Measurements from ENCODE around the gene PHF12.

Gene PHF12

DNA sequence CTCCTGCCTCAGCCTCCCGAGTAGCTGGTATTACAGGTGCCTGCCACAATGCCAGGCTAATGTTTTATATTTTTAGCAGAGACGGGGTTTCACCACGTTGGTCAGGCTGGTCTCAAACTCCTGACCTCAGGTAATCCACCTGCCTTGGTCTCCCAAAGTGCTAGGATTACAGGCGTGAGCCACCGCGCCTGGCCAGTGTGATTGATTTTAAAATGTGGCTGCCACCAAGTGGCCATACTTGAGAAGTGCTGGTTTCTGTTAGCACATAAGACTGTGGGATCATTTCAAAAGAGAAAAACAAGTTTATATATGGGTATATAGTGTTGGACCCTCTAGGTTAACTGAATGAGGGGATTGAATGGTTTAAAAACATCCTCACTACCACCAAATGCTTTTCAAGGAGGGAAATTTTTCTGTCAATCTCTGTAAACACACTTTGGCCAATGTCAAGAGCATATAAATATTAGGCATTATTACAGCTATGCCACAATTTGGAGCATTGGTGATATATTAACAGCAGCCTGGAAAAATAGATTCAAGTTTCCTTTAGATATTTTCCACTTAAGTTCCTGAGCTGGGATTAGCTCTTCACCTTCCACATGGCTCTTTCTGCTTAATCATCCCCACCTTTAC, 34.9 kb downstream of the PHF12 start:
- Histone ChIP-seq H3K9ac (ENCODE audit: low read depth, low read length) (no peak overlapping the region), H3K36me3 (ENCODE audit: insufficient read depth, low read length) (peaks cover 95% of the 10 kb centered on the region), H4K20me1 (ENCODE audit: insufficient read depth, low read length) (peaks cover 7% of the 10 kb centered on the region; the same call in 1 of the 2 replicates), H3K4me2 (ENCODE audit: insufficient read depth, low read length) (no peak overlapping the region), H3K79me2 (ENCODE audit: insufficient read depth, low read length) (no peaks in the 10 kb centered on the region), H3K9me3 (ENCODE audit: insufficient read depth, low read length, severe bottlenecking) (no peaks in the 10 kb centered on the region), H3K27me3 (ENCODE audit: insufficient read depth, low read length, poor library complexity) (no peaks in the 10 kb centered on the region), H3K4me1 (ENCODE audit: insufficient read depth, low read length) (no peaks in the 10 kb centered on the region), H3K4me3 (ENCODE audit: low read depth in 1 of 2, low read length in 2 of 2) (no peak overlapping the region), H2AFZ (ENCODE audit: low read depth, low read length) (no peak overlapping the region), H3K27ac (ENCODE audit: low read length) (no peak overlapping the region)
- peak; percentile 73 for TF ChIP-seq CTCF (IDR thresholded peaks at IDR 0.05; ENCODE audit: borderline replicate concordance, extremely low read depth, low read length, poor library complexity, severe bottlenecking)
- no peak for TF ChIP-seq EZH2 (IDR thresholded peaks at IDR 0.05; ENCODE audit: borderline replicate concordance, low read depth, low read length, severe bottlenecking)
- DNase-seq = peak; percentile 50
- ATAC-seq (ENCODE audit: insufficient read depth, low read depth) = peak; percentile 87

DNA sequence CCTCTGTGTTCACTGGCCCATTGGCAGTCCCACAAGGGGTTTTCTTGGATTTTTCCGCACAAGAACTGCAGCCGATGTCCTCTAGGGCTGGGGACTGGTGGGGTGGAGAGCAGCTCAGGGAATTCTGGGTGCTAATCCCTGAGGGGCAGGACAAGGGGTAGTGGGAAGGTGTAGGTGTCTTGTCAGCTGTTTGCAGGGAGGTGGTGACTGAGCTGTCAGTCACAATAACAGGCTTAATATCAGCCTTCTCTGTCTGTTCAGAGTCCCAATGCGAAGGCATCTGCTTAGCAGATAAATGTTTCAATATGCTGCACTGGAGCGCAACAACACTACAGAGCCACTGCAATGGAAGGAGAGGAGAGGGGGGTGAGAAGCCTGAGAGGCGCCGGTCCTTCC, 38.4 kb downstream of the PHF12 start:
- ATAC-seq (ENCODE audit: insufficient read depth, low read depth) (no peak), DNase-seq (no peak)
- peaks cover 10% of the 10 kb centered on the region for H4K20me1 ChIP-seq (ENCODE audit: insufficient read depth, low read length)
- H3K36me3 ChIP-seq (ENCODE audit: insufficient read depth, low read length) = peaks cover 97% of the 10 kb centered on the region
- no peaks in the 10 kb centered on the region for H3K27me3 ChIP-seq (ENCODE audit: insufficient read depth, low read length, poor library complexity)
- TF ChIP-seq EZH2 (IDR thresholded peaks at IDR 0.05; ENCODE audit: borderline replicate concordance, low read depth, low read length, severe bottlenecking) (no peak), CTCF (IDR thresholded peaks at IDR 0.05; ENCODE audit: borderline replicate concordance, extremely low read depth, low read length, poor library complexity, severe bottlenecking) (no peak)
- no peak overlapping the region for H3K4me3 ChIP-seq (ENCODE audit: low read depth in 1 of 2, low read length in 2 of 2)
- H3K9me3 ChIP-seq (ENCODE audit: insufficient read depth, low read length, severe bottlenecking) = no peaks in the 10 kb centered on the region
- H2AFZ ChIP-seq (ENCODE audit: low read depth, low read length) = no peak overlapping the region
- no peak overlapping the region for H3K4me2 ChIP-seq (ENCODE audit: insufficient read depth, low read length)
- H3K79me2 ChIP-seq (ENCODE audit: insufficient read depth, low read length) = no peaks in the 10 kb centered on the region
- no peaks in the 10 kb centered on the region for H3K4me1 ChIP-seq (ENCODE audit: insufficient read depth, low read length)
- H3K9ac ChIP-seq (ENCODE audit: low read depth, low read length) = no peak overlapping the region
- H3K27ac ChIP-seq (ENCODE audit: low read length) = no peak overlapping the region

DNA sequence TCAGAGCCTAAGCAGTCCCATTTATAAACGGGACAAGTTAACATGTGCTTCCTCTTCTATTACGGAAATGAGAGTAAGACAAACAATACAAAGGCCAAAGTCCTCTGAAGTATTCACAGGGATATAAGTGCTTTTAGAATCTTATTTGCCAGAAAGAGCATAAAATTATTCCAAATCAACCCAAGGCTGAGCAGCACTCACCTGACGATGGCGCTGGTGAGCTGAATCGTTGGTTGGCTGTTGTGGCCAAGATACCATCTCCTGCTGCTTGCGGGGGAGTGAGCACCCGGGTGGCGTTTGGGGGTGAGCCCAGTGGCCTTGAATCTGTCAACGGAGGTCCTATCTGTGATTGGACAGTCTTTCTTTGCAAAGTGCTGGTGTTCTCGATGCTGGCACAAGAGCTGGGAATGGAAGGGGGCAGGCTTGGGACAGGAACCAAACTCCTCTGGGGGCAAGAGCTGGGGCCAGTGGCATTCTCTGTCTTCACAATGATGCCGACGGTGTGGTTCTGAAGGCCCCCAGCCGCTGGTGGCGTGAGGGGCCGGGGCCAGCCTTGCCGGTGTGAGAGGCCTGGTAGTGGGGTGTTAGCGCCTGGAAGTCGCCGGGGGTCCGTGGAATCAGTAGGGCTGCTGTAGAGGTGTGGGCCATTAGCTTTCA, 38.9 kb downstream of the PHF12 start:
- no peaks in the 10 kb centered on the region for H3K4me1 ChIP-seq (ENCODE audit: insufficient read depth, low read length)
- no peaks in the 10 kb centered on the region for H3K27me3 ChIP-seq (ENCODE audit: insufficient read depth, low read length, poor library complexity)
- ATAC-seq (ENCODE audit: insufficient read depth, low read depth) = no peak
- peaks cover 97% of the 10 kb centered on the region for H3K36me3 ChIP-seq (ENCODE audit: insufficient read depth, low read length)
- H4K20me1 ChIP-seq (ENCODE audit: insufficient read depth, low read length) = peaks cover 10% of the 10 kb centered on the region
- no peak overlapping the region for H3K4me2 ChIP-seq (ENCODE audit: insufficient read depth, low read length)
- no peak overlapping the region for H3K27ac ChIP-seq (ENCODE audit: low read length)
- no peak overlapping the region for H3K9ac ChIP-seq (ENCODE audit: low read depth, low read length)
- no peak for DNase-seq
- H3K9me3 ChIP-seq (ENCODE audit: insufficient read depth, low read length, severe bottlenecking) = no peaks in the 10 kb centered on the region
- TF ChIP-seq CTCF (IDR thresholded peaks at IDR 0.05; ENCODE audit: borderline replicate concordance, extremely low read depth, low read length, poor library complexity, severe bottlenecking) (peak; percentile 50), EZH2 (IDR thresholded peaks at IDR 0.05; ENCODE audit: borderline replicate concordance, low read depth, low read length, severe bottlenecking) (no peak)
- no peaks in the 10 kb centered on the region for H3K79me2 ChIP-seq (ENCODE audit: insufficient read depth, low read length)
- H3K4me3 ChIP-seq (ENCODE audit: low read depth in 1 of 2, low read length in 2 of 2) = no peak overlapping the region
- H2AFZ ChIP-seq (ENCODE audit: low read depth, low read length) = no peak overlapping the region

Measured in DND-41 (cell line).